HG03066 (cell line): Measurements from ENCODE around the gene BMPR1B.
"Not testable (repeated sequence)": the region's sequence is repeated elsewhere in the genome, so short reads cannot be mapped to it uniquely, and the experiment has no call there.

Source experiments
- ATAC-seq: cut with Tn5 transposase; IDR thresholded peaks from one replicate; pipeline ENCODE4 v1.9.1; 2021; ENCODE audit warnings: low read depth; ENCODE audit not compliant: unreplicated experiment

Gene BMPR1B

GRCh38 chr4:95018785-95019184 lies 261.0 kb downstream of the BMPR1B start:
- no peak for ATAC-seq

GRCh38 chr4:95020521-95020920 lies 262.8 kb downstream of the BMPR1B start:
- no peak for ATAC-seq

GRCh38 chr4:95021099-95021498 lies 263.3 kb downstream of the BMPR1B start:
- ATAC-seq = no peak

- no peak for ATAC-seq
These were observed 265.4 kb downstream of the BMPR1B start for GRCh38 chr4:95023110-95023509.

- no peak for ATAC-seq
These were observed 270.3 kb downstream of the BMPR1B start for GRCh38 chr4:95027905-95028618.

GRCh38 chr4:95038791-95039190 lies 281.0 kb downstream of the BMPR1B start:
- ATAC-seq = no peak

GRCh38 chr4:95044324-95044837 lies 286.6 kb downstream of the BMPR1B start:
- ATAC-seq = no peak

- ATAC-seq = no peak
These were observed 287.7 kb downstream of the BMPR1B start for GRCh38 chr4:95045429-95045828.

GRCh38 chr4:95048296-95048695 lies 290.5 kb downstream of the BMPR1B start:
- no peak for ATAC-seq

- no peak for ATAC-seq
These were observed 291.9 kb downstream of the BMPR1B start for GRCh38 chr4:95049551-95050233.

- no peak for ATAC-seq
These were observed 293.4 kb downstream of the BMPR1B start for GRCh38 chr4:95050980-95051701.

GRCh38 chr4:95051702-95052020 lies 293.9 kb downstream of the BMPR1B start:
- ATAC-seq = no peak

- no peak for ATAC-seq
These were observed 301.2 kb downstream of the BMPR1B start for GRCh38 chr4:95058991-95059390.

GRCh38 chr4:95059663-95060062 lies 301.9 kb downstream of the BMPR1B start:
- ATAC-seq = no peak

GRCh38 chr4:95061220-95061619 lies 303.5 kb downstream of the BMPR1B start:
- ATAC-seq = no peak

GRCh38 chr4:95061801-95062200 lies 304.0 kb downstream of the BMPR1B start:
- not testable (repeated sequence) for ATAC-seq

GRCh38 chr4:95066050-95066449 lies 308.3 kb downstream of the BMPR1B start:
- no peak for ATAC-seq

GRCh38 chr4:95068401-95068800 lies 310.6 kb downstream of the BMPR1B start:
- ATAC-seq = no peak

GRCh38 chr4:95068818-95069478 lies 311.2 kb downstream of the BMPR1B start:
- no peak for ATAC-seq

GRCh38 chr4:95071851-95072250 lies 314.1 kb downstream of the BMPR1B start:
- no peak for ATAC-seq

GRCh38 chr4:95073646-95074045 lies 315.9 kb downstream of the BMPR1B start:
- ATAC-seq = no peak
